GM12891 (cell line): ENCODE data around the gene SMARCA1.

Experiments used
- DNase-seq: peaks from one replicate; pipeline ENCODE4 v3.0.0; 2011; ENCODE audit warnings: low spot score; ENCODE audit not compliant: insufficient read length
- FAIRE-seq: peaks from 2 replicates; lab custom pipeline; 2011; peaks lifted over from hg19 to GRCh38; lab: Jason Lieb, UNC
- PAX5 ChIP-seq: IDR thresholded peaks from 2 replicates; pipeline ENCODE4 v1.6.1; 2011; ENCODE audit warnings: low read length, moderate library complexity, mild to moderate bottlenecking; ENCODE audit not compliant: insufficient read depth, severe bottlenecking
- POLR2A ChIP-seq: IDR thresholded peaks from 2 replicates; pipeline ENCODE4 v1.6.1; 2011; ENCODE audit warnings: low read depth, low read length, control low read depth
- POLR2AphosphoS5 ChIP-seq: IDR thresholded peaks from 2 replicates; pipeline ENCODE4 v1.6.1; 2011; ENCODE audit warnings: low read depth, low read length, control low read depth
- POU2F2 ChIP-seq: IDR thresholded peaks from 2 replicates; pipeline ENCODE4 v1.6.1; 2011; ENCODE audit warnings: low read depth, mild to moderate bottlenecking, control low read depth, low read length, moderate library complexity
- SPI1 ChIP-seq: IDR thresholded peaks from 2 replicates; pipeline ENCODE4 v1.6.1; 2011; ENCODE audit warnings: low read depth, low read length, control low read depth
- TAF1 ChIP-seq: IDR thresholded peaks from 2 replicates; pipeline ENCODE4 v1.6.1; 2011; ENCODE audit warnings: low read depth, low read length, control low read depth

The SMARCA1 gene

DNA sequence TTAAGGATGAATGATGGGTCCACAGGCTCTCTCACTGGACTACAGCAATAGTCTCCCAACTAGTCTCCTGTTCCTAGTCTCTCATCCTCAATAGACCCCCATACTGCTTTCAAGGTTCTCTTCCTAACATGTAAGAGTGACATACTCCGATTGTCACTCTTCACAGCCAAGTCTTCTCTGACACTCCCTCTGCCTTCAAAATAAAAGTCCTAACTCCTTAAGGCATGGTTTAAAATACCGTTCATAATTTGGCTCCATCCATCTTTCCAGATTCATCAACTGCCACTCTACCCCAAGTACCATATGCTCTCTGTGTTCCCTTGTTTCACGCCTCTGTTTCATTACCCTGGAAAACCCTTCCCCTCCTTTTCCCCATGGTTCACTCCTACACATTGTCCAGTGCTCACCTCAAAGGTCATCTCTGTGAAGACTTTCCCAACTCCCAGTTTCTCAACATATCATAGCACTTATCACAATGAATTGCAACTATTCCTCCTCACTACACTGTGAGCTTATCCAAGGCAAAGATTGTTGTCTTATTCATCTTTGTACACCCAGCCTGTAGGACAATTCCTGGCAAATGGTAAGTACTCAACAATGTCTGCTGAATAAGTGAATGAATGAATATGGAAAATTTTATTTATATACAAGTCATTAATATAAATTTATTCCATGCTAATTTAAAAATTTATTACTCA is 26.0 kb downstream of the SMARCA1 start:
- FAIRE-seq, result no peak
- DNase-seq, result no peak
- TF ChIP-seq TAF1 (no peak), POLR2AphosphoS5 (no peak), POU2F2 (no peak), POLR2A (no peak), SPI1 (no peak), PAX5 (no peak)

DNA sequence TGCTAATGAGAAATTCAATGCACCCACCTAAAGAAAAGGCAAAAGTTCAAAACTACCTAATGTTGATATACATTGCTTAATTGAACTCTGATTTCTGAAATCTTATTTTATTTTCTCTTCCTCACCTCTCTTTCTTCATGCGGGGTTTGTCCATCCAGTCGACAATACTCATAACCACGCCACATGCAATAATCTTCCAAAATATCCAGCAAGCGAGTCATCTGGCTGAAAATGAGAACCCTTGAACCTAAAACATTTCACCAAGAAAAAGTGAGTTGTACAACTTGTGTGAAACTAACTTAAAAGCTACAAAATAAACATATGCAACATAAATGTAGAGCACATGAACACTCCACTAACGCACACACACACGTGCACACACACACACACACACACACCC is 26.7 kb downstream of the SMARCA1 start:
- no peak for FAIRE-seq
- no peak for TF ChIP-seq POLR2A
- no peak for DNase-seq

DNA sequence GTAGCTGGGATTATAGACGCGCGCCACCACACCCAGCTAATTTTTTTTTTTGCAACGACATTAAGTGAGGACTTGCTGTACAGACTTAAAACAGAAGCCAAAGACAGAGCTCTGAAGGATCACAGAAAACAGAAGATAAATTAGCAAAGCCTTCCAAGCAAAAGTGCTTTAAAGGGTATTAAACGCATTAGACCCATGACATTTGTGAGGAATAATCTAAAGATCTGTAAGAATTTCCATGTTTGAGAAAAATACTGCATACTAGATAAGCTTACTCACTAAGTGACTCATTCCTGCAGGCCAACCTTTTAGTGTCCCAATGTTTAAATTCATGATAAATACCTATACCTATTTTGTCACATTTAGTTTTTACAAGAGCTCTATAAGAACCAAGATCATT is 27.4 kb downstream of the SMARCA1 start:
- no peak for TF ChIP-seq POLR2A
- TF ChIP-seq PAX5, result no peak
- TF ChIP-seq POU2F2, result no peak
- TF ChIP-seq SPI1, result no peak
- TF ChIP-seq POLR2AphosphoS5, result no peak
- DNase-seq (no peak), FAIRE-seq (no peak)

DNA sequence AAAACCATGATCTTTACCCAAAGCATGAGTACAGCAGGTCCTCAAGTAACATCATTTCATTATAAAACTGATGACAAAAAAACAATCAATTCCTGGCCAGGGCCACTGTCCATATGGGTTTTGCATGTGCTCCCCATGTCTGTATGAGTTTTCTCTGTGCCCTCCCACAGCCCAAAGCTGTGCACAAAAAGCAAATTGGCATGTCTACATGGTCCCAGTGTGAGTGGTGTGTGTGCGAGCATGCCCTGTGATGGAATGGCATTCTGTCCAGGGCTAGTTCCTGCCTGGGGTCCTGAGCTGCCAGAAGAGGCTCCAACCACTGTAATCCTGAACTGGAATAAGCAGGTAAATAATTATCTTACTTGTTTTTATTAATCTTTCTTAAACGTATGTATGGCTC is 28.4 kb downstream of the SMARCA1 start:
- no peak for TF ChIP-seq POLR2AphosphoS5
- no peak for TF ChIP-seq POLR2A
- no peak for TF ChIP-seq SPI1
- no peak for TF ChIP-seq POU2F2
- no peak for TF ChIP-seq TAF1
- no peak for TF ChIP-seq PAX5
- FAIRE-seq (no peak), DNase-seq (no peak)

DNA sequence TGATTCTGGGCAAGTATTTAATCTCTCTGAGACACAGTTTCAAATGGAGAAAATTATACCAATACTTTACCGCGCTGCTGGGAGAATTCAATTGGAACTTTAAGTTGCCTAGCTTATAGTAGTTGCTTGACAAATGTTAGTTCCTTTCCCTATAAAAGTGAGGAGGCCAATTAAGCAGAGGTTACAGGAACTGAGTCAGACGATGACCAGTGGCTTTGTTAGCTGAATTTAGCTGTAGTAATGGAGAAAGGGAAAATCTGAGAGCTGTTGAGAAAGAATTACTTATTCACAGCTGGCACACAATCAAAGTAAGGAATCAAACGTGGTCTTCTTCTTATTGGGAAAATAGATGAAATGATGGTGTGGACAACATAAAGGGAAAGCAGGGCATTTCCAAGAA is 29.6 kb downstream of the SMARCA1 start:
- no peak for DNase-seq
- no peak for TF ChIP-seq TAF1
- FAIRE-seq, result no peak

DNA sequence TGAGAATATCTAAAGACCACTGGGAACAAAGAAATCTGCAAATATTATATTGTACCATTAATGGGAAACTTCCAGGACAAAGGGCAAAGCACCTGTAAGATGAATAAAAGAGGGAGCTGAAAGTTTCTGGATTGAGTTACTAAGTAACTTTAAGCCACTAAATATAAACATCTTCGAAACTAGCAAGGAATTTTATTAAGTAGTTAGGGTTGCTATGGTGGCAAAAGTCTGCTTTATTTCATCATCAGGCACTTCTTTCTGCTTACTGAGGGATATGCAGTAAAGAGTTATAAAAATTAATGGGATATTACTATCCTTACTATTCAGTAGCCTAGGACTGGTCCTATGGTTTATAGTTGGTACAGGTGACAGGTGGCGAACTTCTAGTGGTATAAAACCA is 33.0 kb downstream of the SMARCA1 start:
- FAIRE-seq (no peak), DNase-seq (no peak)
- TF ChIP-seq POLR2AphosphoS5 (no peak), POLR2A (no peak), SPI1 (no peak), POU2F2 (no peak), PAX5 (no peak), TAF1 (no peak)

DNA sequence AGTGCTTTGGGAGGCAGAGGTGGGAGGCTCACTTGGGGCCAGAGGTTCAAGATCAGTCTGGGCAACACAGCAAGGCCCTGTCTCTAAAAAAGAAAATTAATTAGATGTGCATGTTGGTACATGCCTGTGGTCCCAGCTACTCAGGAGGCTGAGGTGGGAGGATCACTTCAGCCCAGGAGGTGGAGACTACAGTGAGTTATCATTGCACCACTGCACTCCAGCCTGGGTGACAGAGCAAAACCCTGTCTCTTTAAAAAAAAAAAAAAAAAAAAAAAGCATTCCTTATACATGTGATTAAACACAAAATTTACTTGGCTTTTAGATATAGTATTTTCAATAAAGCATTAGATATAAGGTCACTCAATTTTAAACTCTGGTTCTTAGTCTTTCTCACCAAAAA is 34.9 kb downstream of the SMARCA1 start:
- DNase-seq, result no peak
- no peak for FAIRE-seq
- TF ChIP-seq POU2F2 (no peak), POLR2A (no peak), SPI1 (no peak), TAF1 (no peak), POLR2AphosphoS5 (no peak), PAX5 (no peak)

DNA sequence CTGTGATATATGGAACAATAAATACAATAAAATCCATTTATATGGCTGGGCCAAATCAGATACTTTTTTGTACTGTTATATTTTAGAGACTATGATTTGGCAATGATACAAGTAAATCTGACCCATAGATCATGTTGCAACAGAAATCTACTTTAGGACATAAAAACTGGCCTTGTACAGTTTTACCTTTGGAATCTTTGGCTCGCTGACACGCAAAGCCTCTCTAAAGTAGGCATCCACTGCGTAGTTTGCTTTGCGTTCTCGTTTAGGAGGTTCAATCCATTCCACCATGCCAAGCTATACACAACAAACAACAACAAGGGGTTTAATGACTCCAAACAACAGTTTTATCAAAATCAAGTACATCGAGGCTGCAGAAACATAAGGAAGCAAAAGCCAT is 42.4 kb downstream of the SMARCA1 start:
- DNase-seq, result no peak
- no peak for TF ChIP-seq SPI1
- TF ChIP-seq POLR2AphosphoS5, result no peak
- no peak for TF ChIP-seq PAX5
- TF ChIP-seq POU2F2, result no peak
- no peak for TF ChIP-seq POLR2A
- TF ChIP-seq TAF1, result no peak
- FAIRE-seq, result no peak

DNA sequence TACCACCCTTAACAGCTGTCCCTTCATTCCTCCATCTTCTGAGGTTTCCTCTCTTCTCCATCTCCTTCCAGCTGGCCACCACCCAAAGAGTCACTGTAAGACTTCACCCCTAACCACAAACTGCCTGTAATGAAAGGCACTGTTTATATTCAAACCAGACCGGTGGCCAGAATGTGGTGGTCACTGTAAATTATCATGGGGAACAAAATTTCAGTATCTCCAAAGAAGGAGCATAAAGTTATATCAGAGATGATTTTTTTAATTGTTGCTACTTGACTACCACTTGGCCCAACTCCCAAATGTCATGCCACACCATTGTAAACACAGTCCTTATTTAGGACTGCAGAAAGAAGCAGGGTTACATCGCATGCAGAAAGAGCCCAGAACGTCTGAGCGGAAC is 44.8 kb downstream of the SMARCA1 start:
- TF ChIP-seq SPI1 (no peak), POU2F2 (no peak), TAF1 (no peak), POLR2AphosphoS5 (no peak), PAX5 (no peak)
- DNase-seq (no peak), FAIRE-seq (no peak)

DNA sequence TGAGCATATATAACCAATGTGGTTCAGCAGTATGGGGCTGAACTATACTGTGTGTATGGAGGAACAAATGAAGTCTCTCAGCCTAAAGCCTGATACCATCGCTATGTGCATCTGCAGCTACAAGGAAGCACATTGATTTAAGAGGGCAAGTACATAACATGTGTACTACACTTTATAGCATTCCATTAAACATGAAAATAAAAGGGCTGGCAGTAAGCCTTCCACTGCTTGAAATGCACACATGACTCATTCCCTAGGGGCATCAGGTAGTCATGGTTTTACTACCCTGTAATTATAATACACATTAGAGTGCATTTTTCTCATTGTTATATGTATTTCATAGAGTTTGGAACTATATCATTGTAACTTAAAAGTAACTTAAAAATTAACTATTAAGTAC is 51.2 kb downstream of the SMARCA1 start:
- FAIRE-seq (no peak), DNase-seq (no peak)
- TF ChIP-seq SPI1, result no peak
- TF ChIP-seq POLR2A, result no peak
- no peak for TF ChIP-seq PAX5
- TF ChIP-seq POLR2AphosphoS5, result no peak
- no peak for TF ChIP-seq POU2F2
- no peak for TF ChIP-seq TAF1

DNA sequence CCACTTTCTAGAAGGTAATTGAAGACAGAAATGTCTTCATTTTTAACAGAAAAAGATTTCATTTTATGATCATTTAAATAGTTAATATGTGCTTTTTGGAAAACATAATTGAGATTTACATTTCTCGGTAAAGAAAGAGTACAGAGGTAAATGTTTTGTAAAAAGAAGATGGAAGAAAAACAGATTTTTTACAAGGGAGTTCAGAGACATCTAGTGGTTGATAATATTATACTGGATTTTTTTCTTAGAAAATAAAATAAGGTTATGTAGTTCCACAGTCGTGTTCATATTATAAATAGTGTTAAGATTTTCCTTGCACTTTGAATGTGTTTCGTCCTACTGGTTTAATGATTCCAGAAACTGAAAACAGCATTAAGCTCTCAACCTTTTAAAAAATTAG is 60.6 kb downstream of the SMARCA1 start:
- DNase-seq (no peak), FAIRE-seq (no peak)
- no peak for TF ChIP-seq POLR2AphosphoS5
- no peak for TF ChIP-seq TAF1
- TF ChIP-seq PAX5, result no peak
